KBM-7 (cell line): ENCODE data around the gene TAPBP.
A peak's percentile ranks its signal among the peaks of the same experiment; 100 is the strongest.
"Not testable (repeated sequence)": the region's sequence is repeated elsewhere in the genome, so short reads cannot be mapped to it uniquely, and the experiment has no call there.

Source experiments
- DNase-seq: peaks from one replicate; pipeline ENCODE4 v3.0.0-alpha.2; 2015
- in situ Hi-C: fragments of 300-500 bp; cut with MboI; formaldehyde crosslinking; loops from 2 replicates; pipeline ENCODE4 v1.14.3; 2020; ENCODE audit warnings: low sequenced_read_pairs, low pct_unique_long_range_greater_than_20kb, mixed read lengths

TAPBP gene

GRCh38 chr6:33299237-33299944 is 14.5 kb downstream of the TAPBP start:
- peak; percentile 93 for DNase-seq
- in situ Hi-C loops = no loop called here

- in situ Hi-C loops = no loop called here
These were observed 15.1 kb downstream of the TAPBP start, which contains the start of gene RGL2 for GRCh38 chr6:33298773-33299236. RGL2 (minus strand) TSS chr6:33298942; CDS start chr6:33298610, 332 bp downstream.

GRCh38 chr6:33297956-33298772 is 15.7 kb downstream of the TAPBP start:
- DNase-seq = peak; percentile 85
- in situ Hi-C loops = no loop called here

More at GRCh38 chr6:33298773-33299236, 15.1 kb downstream of the TAPBP start, which contains the start of gene RGL2:
- DNase-seq = no peak

- in situ Hi-C loops = no loop called here
- peak; percentile 71 for DNase-seq
These were observed 16.4 kb downstream of the TAPBP start for GRCh38 chr6:33297406-33297955.

GRCh38 chr6:33296797-33297405 is 17.0 kb downstream of the TAPBP start:
- DNase-seq = no peak
- in situ Hi-C loops = no loop called here

GRCh38 chr6:33295621-33296369 is 18.1 kb downstream of the TAPBP start:
- in situ Hi-C loops = no loop called here
- DNase-seq = no peak

GRCh38 chr6:33294086-33294823 is 19.6 kb downstream of the TAPBP start:
- DNase-seq = no peak
- in situ Hi-C loops = no loop called here

- in situ Hi-C loops = no loop called here
- no peak for DNase-seq
These were observed 20.7 kb downstream of the TAPBP start for GRCh38 chr6:33292996-33293682.

GRCh38 chr6:33290459-33290858 is 23.4 kb downstream of the TAPBP start:
- in situ Hi-C loops = no loop called here
- no peak for DNase-seq

GRCh38 chr6:33289784-33290315 is 24.0 kb downstream of the TAPBP start:
- no peak for DNase-seq
- in situ Hi-C loops = no loop called here

- in situ Hi-C loops = no loop called here
- peak; percentile 96 for DNase-seq
These were observed 24.7 kb downstream of the TAPBP start, which contains the start of the genes PFDN6 and WDR46 for GRCh38 chr6:33288921-33289783. PFDN6 (plus strand) TSS chr6:33289601; CDS start chr6:33289857, 256 bp downstream. WDR46 (minus strand) TSS chr6:33289239; CDS start chr6:33289170, 69 bp downstream.

GRCh38 chr6:33288141-33288920 is 25.5 kb downstream of the TAPBP start:
- in situ Hi-C loops = no loop called here
- no peak for DNase-seq

GRCh38 chr6:33286946-33287914 is 26.6 kb downstream of the TAPBP start:
- in situ Hi-C loops = no loop called here
- DNase-seq = no peak

GRCh38 chr6:33285214-33285613 is 28.7 kb downstream of the TAPBP start:
- DNase-seq, in situ Hi-C loops: not testable (repeated sequence)

GRCh38 chr6:33280539-33280938 is 33.3 kb downstream of the TAPBP start:
- in situ Hi-C loops = no loop called here
- DNase-seq = no peak
